Measurements from ENCODE around the gene CTCF. TPM values are rescaled to one million over a fixed set of nuclear protein-coding genes. Genes with fewer than 3 reads are reported as not detected.

Gene CTCF
- total RNA-seq, 1 donor from 2014 or later, result 62.0 TPM

GRCh38 chr16:67546761-67547422 is 15.4 kb upstream of the CTCF start:
- DNase-seq (ENCODE audit: low spot score in 2 of 2) (peak; percentile 66 to 82), FAIRE-seq (no peak)

DNA sequence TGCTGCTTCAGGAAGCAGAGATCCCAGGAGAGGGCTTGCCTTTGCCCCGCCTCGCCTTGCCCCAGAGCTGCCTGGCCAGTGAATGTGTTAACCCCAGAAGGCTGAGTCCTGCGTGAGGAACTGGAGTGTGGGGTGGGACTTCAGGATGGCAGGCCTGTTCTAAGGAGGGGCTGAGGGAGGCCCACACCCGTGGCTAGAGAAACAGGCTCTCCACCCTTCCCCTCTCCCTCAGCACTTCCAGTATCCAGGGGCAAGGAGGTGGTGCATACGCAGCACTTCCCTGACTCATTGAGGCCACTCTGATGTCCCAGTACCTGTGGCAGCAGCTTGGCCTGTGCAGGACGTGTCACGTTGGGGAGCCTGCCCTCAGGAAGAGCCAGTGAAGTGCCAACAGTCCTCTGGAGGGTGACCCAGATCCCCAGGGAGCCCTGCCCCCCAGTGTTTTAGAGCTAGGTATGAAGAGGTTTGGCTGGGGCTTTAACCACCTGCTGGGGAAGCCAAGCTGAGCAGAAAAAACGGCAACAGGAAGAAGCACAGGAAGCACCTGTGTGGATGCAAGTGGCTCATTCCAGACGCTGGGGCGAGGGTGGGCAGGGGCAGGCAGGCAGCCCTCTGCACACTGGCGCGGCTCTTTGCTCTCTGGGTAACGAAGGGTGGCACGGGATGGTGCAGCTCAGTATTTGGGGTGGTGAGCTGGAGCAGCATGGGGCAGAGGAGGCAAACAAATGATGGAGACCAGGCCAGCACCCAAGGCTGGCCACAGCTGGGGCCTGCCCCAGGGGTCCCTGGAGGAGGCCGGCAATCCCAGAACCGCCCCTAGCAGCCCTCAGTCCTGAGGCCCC is 14.7 kb upstream of the CTCF start:
- no peak for FAIRE-seq
- no peak for DNase-seq (ENCODE audit: low spot score in 2 of 2)

GRCh38 chr16:67548265-67549126 is 13.8 kb upstream of the CTCF start:
- DNase-seq (ENCODE audit: low spot score in 2 of 2), result no peak
- FAIRE-seq, result no peak

DNA sequence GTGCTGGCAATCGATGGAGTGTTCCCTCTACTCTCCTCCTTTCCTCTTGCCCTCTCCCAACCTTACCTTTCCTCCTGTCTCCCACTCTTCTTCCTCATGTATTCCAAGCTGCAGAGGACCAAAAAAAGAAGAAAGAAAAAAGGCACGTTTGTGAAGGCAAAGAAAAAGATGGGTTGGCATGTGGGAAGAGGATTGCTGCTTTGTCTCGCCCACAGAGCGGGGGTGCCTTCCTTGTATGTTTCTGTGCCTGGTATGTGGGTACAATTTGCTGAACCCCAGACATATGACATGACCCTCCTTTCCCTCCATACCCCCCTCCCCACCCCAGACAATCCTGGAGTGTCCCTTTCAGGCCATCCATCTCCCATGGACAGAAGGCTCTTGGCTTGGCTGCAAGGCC is 13.1 kb upstream of the CTCF start:
- DNase-seq (ENCODE audit: low spot score in 2 of 2) (no peak), FAIRE-seq (no peak)

- DNase-seq (ENCODE audit: low spot score in 2 of 2) (no peak), FAIRE-seq (no peak)
Measured at GRCh38 chr16:67549936-67550335, 12.4 kb upstream of the CTCF start.

DNA sequence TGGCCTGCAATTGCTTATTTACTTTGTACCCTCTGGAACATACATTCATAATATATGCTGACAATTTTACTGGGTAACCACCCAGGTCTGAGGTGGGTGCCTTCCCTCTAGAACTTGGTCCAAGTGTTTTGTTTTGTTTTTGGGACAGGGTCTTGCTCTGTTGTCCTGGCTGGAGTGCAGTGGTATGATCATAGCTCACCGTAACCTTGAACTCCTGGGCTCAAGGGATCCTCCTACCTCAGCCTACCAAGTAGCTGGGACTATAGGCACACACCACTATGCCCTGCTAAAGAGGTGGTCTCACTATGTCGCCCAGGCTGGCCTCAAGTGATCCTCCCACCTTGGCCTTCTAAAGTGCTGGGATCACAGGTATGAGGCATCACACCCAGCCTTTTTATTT is 11.2 kb upstream of the CTCF start:
- FAIRE-seq (no peak), DNase-seq (ENCODE audit: low spot score in 2 of 2) (no peak)

GRCh38 chr16:67551972-67552371 is 10.4 kb upstream of the CTCF start:
- DNase-seq (ENCODE audit: low spot score in 2 of 2), result no peak
- no peak for FAIRE-seq

GRCh38 chr16:67552476-67552875 is 9.8 kb upstream of the CTCF start:
- no peak for FAIRE-seq
- no peak for DNase-seq (ENCODE audit: low spot score in 2 of 2)

DNA sequence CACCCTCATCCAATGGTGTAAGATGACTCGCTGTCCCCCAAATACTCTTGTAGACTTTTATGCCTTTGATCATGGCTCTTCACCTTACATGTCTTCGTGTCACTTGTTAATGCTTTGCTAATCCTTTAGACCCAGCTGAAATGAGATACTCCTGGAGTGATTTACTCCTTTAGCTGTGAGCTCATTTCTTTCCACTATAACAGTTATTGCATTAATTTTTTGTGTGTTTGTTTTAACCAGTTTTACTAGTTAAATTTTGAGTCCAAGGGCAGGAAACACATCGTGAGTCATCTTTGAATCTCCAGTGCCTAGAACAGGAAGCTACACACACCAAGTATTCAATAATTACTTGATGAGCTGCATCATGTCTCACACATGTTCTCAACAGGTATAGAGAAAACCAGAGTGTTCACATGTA is 6.5 kb upstream of the CTCF start:
- FAIRE-seq, result no peak
- no peak for DNase-seq (ENCODE audit: low spot score in 2 of 2)

DNA sequence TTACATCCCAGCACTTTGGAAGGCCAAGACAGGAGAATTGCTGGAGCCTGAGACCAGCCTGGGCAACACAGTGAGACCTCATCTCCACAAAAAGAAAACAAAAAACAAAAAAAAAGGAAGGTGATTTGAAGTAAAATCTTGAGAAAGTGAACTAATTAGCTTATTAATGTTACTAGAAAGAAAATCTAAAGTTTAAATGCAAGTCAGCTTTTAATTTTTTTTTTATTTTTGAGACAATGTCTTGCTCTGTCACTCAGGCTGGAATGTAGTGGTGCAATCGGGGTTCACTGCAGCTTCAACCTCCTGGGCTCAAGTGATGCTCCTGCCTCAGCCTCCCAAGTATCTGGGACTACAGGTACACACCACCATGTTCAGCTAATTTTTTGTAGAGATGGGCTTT is 3.5 kb upstream of the CTCF start:
- FAIRE-seq (no peak), DNase-seq (ENCODE audit: low spot score in 2 of 2) (no peak)

DNA sequence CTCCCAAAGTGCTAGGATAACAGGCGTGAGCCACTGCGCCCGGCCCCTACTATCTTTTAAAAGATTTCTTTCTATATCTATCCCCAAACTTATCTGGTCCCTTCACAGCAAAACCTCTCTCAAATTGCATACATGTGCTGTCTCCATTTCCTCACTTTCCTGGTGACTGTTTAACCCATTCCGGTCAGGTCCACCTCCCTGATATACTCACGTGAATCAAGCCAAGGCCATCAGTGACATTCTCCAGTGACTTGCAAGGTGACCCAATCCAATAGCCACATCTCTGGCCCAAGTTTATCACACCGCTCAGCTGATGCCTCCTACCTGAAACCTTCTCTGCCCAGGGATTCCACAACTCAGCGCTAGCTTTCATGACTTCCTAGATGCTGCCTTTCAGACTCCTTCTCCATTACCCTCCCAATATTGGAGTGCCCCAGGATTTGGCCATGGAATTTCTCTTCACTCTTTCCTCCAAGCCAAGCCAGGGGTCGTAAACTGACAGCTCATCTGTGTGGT is 1.4 kb upstream of the CTCF start:
- DNase-seq (ENCODE audit: low spot score in 2 of 2) (no peak), FAIRE-seq (no peak)

GRCh38 chr16:67561501-67561823 is 864 bp upstream of the CTCF start:
- no peak for FAIRE-seq
- DNase-seq (ENCODE audit: low spot score in 2 of 2), result peak in 1 of 2 donors; percentile 12

DNA sequence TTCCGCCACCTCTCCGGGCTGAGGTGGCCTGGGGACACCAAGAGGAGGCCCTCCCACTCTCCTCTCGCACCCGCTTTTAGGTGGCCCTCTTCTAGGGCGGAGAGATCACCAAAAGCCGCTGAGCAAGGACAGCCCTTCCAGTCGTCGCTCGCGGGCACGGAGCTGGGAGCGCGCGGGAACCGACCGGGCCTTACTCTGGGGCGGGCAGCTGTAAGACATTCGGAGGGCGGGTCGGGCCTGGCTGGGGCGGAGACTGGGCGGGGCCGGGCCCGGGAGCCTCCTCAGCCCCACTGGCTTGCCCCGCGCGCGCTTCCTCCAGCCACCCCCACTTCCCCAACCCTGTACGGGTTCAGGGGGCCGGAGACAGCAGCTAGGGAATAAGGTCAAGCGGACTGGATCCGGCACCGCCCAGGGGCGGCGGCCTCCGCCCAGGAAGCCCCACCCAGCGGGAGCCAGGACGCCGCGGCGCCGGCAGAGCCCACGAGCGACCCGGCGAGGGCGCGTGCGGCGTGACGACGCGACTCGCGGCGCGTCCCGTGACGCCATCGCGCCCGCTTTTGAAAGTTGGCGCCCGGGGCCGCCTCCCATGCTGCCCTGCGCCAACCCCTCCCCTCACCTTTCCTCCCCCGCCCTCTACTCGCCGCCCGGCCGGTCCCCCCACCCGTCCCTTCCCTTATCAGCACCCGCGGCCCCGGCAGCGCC is 351 bp upstream of the CTCF start:
- FAIRE-seq (no peak), DNase-seq (ENCODE audit: low spot score in 2 of 2) (peak; percentile 91 to 97)

DNA sequence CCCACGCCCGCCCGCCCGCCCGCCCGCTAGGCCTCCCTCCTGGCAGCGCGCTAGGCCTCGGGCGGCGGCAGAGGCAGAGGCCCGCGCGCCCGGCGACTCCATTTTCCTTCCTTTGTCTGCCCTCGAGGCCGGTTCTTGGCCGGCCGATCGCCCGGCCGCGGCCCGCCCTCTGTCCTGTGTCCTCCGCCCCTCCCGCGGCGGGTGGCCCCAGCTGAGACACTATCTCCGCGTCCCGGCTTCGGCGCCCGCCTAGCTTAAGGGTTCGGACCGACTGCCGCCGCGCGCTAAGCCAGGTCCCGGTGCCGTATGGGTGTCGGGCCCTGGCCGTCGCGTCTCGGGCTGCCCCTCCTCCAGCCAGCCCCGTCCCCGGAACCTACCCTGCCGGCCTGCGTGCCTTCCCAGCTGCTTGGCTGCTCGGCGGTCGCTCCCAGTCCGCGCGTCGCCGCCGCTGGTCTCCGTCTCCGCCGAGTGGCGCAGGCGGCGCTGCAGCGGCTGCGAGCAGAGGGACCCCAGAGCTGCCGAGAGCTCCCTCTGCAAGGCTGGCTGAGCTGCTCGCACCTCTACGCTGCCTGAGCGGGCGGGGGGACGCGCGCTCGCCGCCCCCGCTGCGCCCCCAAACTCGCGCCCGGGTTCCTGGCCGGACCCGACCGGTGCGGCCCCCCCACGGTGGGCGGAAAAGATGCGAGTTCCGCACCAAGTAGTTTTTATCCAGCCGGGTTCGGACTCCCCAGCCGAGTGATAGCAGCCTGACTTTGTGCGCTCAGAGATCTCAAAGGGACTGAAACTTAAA is 787 bp downstream of the CTCF start:
- DNase-seq (ENCODE audit: low spot score in 2 of 2), result peak; percentile 58 to 68
- no peak for FAIRE-seq

- no peak for FAIRE-seq
- DNase-seq (ENCODE audit: low spot score in 2 of 2), result no peak
Measured at GRCh38 chr16:67563708-67564468, 1.6 kb downstream of the CTCF start.

- DNase-seq (ENCODE audit: low spot score in 2 of 2), result no peak
- no peak for FAIRE-seq
Measured at GRCh38 chr16:67565470-67566100, 3.3 kb downstream of the CTCF start.

DNA sequence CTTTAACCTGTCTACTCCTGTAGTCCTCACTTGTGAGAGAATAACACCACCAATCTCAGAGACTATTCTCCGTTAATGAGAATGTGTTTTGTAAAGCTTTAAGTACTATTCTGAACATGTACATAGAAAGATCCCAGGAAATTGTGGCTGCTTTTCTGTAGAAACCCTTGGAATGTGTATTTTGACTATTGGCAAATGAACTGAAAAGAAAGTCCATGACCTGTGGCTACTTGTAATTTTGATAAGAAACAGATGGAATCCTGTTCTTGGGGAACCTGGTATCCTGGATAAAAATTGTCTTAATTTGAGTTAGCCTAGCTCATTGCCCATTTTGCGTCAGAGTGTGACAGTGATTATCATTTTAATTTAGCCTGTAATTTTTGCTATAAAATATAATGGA is 9.1 kb downstream of the CTCF start:
- FAIRE-seq (no peak), DNase-seq (ENCODE audit: low spot score in 2 of 2) (no peak)

DNA sequence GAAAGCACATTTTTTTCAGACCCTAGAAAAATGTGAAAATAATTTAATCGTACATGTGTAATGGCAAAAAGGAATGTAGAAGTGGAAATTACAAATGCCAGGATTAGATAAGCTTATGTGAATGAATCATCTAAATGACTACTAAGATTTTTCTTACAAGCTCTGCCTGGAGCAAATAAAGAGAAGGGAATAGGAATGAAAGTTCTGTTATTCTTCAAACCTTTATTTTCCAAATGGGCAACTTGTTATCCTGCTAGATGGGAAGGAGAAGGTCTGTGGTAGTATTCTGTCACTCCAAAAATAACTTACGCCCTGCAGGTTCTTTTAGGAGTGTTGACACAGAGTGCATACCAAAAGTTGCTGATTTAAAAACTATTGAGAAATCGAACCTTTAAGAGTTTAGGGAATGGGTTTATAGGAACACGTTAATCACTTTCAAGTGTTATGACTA is 9.7 kb downstream of the CTCF start:
- no peak for FAIRE-seq
- DNase-seq (ENCODE audit: low spot score in 2 of 2), result no peak

Data from frontal cortex (tissue), 4 donors.